A673 (cell line): ENCODE data around the gene C1orf174.

Source experiments
- EZH2 ChIP-seq: fragments of 200-600 bp; sonication (generic); IDR thresholded peaks from 2 replicates; pipeline ENCODE4 v1.6.1; 2017; ENCODE audit warnings: borderline replicate concordance, low read depth, mild to moderate bottlenecking, mixed read lengths, antibody characterized with exemption, low read length; ENCODE audit not compliant: poor library complexity, severe bottlenecking
- TF ChIP-seq, protein P1 (sequence below): fragments of 300-800, 200-600 bp; sonication (generic); conservative IDR thresholded peaks from 2 replicates; pipeline ENCODE4 v1.5.1; 2017; ENCODE audit warnings: low read depth, mild to moderate bottlenecking, antibody characterized with exemption, low read length, moderate library complexity, mixed read lengths

DNA sequence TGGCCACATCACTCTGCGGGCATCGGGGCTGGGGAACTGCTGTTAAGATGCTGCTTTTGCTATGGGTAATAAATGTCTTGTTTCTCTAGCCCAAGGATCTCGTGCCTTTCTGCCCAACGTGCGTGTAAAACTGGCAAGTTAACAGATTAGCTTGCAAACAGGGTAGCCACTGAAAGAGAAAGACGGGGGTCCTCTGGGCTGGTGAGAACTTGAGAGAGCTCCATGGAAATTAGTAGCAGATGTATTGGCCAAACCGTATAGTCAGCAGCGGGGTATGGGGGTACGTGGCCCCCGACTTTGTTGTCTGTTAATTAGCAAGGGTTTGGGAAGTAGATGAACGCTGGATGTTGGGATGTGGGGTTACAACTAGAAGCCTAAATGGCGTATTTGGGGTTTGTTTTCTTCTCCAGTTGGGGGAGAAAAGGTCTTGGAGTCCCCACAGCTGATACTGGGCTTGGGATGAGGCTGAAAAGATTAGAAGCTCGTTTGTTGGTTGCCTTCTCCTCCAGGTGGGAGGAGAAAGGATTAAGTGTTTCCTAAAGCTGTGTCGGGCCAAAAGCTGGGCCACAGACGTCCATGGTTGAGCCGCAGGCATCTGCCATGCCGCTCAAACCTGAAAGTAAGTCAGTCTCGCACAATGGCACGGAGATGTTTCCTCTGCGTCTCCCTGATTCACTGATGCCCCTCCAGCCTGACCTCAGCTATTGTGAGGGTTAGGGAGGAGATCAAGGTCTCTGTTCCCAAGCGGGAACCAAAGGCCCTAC, 32.3 kb upstream of the C1orf174 start:
- TF ChIP-seq, protein P1, sequence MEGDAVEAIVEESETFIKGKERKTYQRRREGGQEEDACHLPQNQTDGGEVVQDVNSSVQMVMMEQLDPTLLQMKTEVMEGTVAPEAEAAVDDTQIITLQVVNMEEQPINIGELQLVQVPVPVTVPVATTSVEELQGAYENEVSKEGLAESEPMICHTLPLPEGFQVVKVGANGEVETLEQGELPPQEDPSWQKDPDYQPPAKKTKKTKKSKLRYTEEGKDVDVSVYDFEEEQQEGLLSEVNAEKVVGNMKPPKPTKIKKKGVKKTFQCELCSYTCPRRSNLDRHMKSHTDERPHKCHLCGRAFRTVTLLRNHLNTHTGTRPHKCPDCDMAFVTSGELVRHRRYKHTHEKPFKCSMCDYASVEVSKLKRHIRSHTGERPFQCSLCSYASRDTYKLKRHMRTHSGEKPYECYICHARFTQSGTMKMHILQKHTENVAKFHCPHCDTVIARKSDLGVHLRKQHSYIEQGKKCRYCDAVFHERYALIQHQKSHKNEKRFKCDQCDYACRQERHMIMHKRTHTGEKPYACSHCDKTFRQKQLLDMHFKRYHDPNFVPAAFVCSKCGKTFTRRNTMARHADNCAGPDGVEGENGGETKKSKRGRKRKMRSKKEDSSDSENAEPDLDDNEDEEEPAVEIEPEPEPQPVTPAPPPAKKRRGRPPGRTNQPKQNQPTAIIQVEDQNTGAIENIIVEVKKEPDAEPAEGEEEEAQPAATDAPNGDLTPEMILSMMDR: no peak
- TF ChIP-seq EZH2: no peak
